H1 (cell line): Measurements from ENCODE around the gene FMNL2. TPM values are rescaled to one million over a fixed set of nuclear protein-coding genes. Genes with fewer than 3 reads are reported as not detected.

ENCODE experiments used
- EGR1 ChIP-seq: IDR thresholded peaks from 2 replicates; pipeline ENCODE4 v1.6.1; 2011; ENCODE audit warnings: low read depth, low read length, borderline replicate concordance
- TAF7 ChIP-seq: optimal IDR thresholded peaks from 2 replicates; pipeline ENCODE3; 2011; ENCODE audit warnings: low read depth, mild to moderate bottlenecking, inconsistent platforms, low read length, moderate library complexity, borderline replicate concordance
- polyA plus RNA-seq, 7 experiments: library from polyadenylated mRNA; depleted of rRNA in 3 of 7; stranded (reverse) in 5 of 7; unstranded in 2 of 7; fragments of >200 nt in 5 of 7; fragments of 200-250 nt in 2 of 7; gene quantifications; 1 replicate in 5 of 7; 2 replicates in 1 of 7; 4 replicates in 1 of 7; pipeline versions ENCODE4 v1.2.1 to v1.2.3, GENCODE V29; 2011 to 2013; ENCODE audit warnings: missing spikeins in 2 of 7, mixed read lengths in 2 of 7
- total RNA-seq: library from RNA; stranded (reverse); fragmentation: NEBNext Ultra II Directional; extraction: Animal tissue kit (Norgen Biotek cat#: 25700); gene quantifications from 2 replicates; pipeline ENCODE4 v1.2.1, GENCODE V29; 2021

The FMNL2 gene
- total and polyA plus RNA-seq, 2 of the 8 experiments (the other 6 are each of a cell fraction or from before 2014, with no cell fraction given), result 15.5 to 45.1 TPM

DNA sequence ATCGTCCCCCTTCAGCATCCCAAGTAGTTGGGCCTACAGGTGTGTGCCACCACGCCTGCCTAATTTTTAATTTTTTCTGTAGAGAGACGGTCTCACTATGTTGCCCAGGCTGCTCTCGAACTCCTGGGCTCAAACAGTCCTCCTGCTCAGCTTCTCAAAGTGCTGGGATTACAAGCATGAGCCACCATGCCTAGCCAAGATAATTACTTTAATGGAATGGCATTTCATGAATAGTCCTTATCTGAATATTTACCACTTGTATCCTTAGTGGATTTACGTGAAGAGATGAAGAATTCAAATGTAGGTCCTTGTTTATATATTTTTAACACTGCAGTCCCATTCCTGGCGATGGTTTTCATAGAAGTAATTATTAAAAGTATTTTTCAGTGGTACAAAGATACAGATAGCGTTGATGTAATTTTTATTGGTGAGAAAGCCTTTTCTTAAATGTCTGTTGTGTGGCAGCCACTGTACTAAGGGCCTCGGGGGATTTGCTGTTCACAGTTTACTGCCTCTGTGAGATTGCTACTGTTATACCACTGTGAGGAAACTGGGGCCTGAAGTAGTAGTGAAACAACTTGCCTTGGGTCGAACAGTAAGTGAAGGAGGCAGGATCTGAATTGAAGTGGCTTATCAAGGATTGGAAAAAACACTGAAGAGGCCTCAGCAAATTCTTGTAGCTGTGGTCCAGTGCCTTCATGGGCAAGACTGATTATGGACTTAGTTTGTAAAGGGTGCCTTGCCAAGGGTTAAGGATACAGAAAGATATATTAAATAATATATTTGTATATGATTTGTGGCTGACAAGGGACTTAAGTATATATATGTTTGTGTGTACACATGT, 231.1 kb downstream of the FMNL2 start (continued):
- TF ChIP-seq EGR1, result no peak
- no peak for TF ChIP-seq TAF7
